ENCODE measurements around the gene CDK5R1.
"Not testable (repeated sequence)": the region's sequence is repeated elsewhere in the genome, so short reads cannot be mapped to it uniquely, and the experiment has no call there.

CDK5R1 gene

DNA sequence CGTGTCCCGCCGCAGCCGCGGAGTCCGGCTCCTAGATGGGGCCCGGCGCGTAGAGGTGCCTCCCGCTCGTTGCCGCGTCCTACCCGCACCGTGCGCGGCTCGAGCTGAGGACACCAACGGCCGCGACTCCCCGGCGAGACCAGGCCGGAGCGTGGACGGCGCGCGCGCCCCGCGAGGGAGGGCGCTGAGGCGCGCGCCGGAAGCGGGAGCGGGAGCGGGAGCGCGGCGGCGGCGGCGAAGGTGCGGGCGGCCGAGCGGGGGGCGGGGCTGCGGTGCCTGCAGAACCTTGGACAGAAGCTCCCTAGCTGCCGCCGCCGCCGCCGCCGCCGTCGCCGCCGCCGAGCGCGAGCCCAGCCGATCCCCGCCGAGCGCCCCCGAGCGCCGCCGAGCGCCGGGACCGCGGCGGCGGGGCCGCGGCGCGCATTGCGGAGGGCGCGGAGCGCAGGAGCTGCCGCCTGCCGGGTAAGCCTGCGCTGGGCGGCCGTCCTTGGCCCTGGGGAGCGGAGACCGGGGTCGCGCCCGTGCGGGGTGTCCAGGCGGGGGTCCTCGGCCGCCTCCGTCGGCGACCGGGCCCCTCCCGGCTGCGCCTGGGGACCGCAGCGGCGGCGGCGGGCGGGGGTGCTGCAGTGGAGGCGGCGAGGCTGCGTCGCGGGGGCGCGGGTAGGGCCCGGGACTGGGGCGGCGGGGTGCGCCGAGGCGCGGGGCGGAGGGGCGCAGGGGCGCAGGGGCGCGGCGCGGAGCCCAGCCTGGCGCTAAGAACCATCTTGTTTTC lies at the start of gene CDK5R1:
Gene CDK5R1 (plus strand): TSS at position 293 of the 772 bp plus-strand sequence. CDS start 628 bp downstream, outside the sequence.
- peak; percentile 78 for DNase-seq

GRCh38 chr17:32440722-32441121 lies 46.1 kb upstream of the CDK5R1 start:
- peak; percentile 11 for DNase-seq

DNA sequence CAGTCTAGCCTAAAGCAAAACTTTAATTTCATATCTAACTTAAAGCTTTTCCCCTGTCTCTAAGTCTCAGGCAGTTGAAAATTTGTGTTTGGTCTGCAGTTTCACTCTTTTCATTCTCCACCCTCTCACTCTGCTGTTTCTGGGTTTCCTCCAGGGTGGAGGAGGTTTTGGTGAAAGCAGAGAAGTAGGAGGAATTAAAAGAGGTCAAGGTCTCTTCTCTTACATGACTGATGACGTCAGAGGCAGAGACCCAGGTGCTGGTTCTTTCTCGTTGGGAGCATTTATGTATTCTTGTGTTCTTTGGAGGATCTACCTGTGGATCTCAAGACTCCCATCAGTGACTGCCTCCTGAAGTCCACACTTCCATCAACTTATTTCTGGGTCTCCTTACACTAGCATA lies 44.9 kb upstream of the CDK5R1 start:
- no peak for DNase-seq

GRCh38 chr17:32443827-32444300 lies 42.9 kb upstream of the CDK5R1 start:
- DNase-seq: no peak

GRCh38 chr17:32444301-32445073 lies 42.3 kb upstream of the CDK5R1 start, which contains the start of gene PSMD11:
PSMD11 (plus strand) TSS chr17:32444510; CDS start chr17:32444524, 14 bp downstream.
- peak; percentile 98 for DNase-seq

DNA sequence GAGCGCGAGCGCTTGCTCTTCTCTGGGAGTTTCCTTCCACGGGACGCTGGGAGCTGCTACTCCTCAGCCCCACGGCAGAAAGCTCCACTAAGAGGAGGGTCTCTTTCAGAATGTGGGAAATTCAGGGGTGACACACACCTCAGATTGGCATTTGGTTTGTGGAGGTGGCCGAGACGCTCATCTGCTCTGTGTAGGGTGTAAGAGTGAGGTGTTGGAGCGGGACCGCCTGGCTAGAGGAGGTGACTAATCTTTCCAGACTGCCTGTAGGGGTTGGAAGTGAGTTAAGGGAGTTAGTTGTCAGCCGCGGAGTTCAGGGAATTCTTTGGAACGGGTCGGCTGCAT lies 41.7 kb upstream of the CDK5R1 start:
- peak; percentile 65 for DNase-seq

DNA sequence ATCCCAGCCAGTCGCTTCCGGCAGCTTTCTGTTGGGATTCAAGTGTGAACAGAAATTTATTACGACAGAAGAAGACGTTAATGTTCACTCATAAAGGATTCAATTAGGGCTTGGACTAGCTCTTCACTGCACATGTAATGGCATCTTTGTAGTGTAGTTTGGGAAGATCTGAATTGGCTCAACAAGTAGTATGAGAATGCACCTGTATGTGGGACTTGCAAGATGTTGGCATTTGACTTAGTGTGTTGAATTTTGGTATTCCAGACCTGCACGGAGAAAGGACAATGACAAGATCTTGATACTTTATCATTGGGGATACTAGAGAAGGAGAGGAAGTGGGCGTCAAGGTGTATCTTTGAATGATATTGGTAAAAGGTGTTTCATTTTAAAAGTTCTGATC lies 41.3 kb upstream of the CDK5R1 start:
- peak; percentile 13 for DNase-seq

- DNase-seq: peak; percentile 48
Measured at GRCh38 chr17:32445971-32446370, 40.8 kb upstream of the CDK5R1 start.

DNA sequence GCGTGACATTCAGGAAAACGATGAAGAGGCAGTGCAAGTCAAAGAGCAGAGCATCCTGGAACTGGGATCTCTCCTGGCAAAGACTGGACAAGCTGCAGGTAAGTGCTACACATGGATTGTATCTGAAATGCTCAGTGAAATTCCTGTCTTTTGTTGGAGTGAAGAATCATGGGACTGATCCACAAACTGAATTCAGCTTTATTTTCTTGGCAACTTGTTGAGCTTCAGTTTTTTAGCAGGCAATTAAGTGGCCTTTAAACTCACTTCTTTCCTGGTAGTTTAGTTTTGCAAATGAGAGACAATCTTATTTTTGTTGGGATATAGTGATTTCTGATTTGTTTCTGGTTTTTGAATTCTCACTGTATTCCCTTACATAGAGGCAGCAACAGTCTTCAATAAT lies 39.8 kb upstream of the CDK5R1 start:
- no peak for DNase-seq

DNA sequence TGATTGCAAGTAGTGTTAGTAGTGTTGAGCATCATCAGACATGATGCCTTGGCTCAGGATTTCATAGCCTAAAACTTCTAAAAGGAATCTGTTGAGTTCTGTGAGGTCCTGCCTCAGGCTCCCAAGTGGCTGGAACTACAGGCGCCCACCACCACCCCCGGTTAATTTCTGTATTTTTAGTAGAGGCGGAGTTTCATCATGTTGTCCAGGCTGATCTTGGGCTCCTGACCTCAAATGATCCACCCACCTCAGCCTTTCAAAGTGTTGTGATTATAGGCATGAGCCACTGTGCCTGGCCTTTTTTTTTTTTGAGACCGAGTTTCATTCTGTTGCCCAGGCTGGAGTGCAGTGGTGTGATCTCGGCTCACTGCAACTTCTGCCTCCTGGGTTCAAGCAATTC lies 36.8 kb upstream of the CDK5R1 start:
- no peak for DNase-seq

DNA sequence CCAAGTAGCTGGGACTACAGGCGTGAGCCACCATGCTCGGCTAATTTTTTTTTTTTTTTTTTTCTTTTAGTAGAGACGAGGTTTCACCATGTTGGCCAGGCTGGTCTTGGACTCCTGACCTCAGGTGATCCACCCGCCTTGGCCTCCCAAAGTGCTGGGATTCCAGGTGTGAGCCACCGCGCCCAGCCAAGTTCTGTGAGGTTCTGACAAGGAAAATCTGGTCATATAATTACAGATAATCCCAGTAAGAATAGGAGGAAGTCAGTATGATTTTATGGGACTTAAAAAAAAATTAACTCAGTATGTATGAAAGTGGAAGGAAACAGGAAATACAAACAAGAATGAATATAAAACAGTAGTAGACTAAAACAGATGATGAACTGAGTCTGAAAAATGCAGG lies 36.4 kb upstream of the CDK5R1 start:
- DNase-seq: not testable (repeated sequence)

- DNase-seq: no peak
Measured at GRCh38 chr17:32451879-32452278, 34.9 kb upstream of the CDK5R1 start.

GRCh38 chr17:32452281-32452680 lies 34.5 kb upstream of the CDK5R1 start:
- DNase-seq: no peak

- no peak for DNase-seq
Measured at GRCh38 chr17:32453370-32453769, 33.4 kb upstream of the CDK5R1 start.

DNA sequence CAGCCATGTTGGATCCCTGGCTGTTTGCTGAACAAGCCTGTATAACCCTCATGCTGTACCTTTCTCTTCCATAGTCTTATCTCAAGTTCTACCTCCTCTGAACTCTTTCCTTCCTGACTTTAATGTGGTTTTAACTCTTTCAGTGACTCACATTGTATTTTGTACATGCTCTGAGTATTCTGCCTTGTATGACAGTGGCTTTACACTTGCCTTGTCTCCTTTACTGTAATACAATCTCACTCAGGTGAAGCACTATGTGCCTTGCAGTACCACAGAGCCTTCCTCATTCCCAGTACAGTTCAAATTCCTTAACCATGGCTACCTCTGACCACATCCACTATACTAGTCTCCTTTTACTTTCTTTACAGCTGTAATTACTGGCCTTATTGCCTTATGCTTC lies 28.4 kb upstream of the CDK5R1 start:
- no peak for DNase-seq

DNA sequence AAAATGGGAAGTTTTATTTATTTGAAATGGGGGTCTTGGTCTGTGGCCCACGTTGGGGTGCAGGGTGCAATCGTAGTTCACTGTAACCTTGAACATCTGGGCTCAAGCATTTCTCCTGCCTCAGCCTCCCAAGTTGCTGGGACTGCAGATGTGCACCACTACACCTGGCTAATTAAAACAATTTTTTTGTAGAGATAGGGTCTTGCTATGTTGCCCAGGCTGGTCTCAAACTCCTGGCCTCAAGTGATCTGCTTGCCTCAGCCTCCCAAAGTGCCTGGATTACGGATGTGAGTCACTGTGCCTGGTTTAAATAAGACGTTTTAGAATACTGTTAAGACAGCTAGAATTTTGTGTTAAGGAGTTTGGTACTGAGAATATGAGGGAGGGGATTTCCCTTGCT lies 26.7 kb upstream of the CDK5R1 start:
- no peak for DNase-seq

DNA sequence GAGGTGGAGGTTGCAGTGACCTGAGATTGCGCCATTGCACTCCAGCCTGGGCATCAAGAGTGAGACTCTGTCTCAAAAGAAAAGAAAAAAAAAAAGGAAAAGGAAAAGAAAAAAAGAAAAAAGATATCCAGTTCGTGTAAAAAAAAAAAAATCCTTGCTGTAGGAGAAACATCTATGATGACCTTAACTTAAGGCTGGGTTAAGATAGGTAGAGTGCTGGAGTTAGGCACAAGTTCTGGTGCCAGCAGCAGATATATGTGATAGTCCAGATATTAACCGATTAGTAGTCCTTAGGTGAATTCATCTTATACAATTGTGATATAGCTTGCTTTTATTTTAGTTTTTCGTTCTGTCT lies 25.3 kb upstream of the CDK5R1 start:
- DNase-seq: no peak

DNA sequence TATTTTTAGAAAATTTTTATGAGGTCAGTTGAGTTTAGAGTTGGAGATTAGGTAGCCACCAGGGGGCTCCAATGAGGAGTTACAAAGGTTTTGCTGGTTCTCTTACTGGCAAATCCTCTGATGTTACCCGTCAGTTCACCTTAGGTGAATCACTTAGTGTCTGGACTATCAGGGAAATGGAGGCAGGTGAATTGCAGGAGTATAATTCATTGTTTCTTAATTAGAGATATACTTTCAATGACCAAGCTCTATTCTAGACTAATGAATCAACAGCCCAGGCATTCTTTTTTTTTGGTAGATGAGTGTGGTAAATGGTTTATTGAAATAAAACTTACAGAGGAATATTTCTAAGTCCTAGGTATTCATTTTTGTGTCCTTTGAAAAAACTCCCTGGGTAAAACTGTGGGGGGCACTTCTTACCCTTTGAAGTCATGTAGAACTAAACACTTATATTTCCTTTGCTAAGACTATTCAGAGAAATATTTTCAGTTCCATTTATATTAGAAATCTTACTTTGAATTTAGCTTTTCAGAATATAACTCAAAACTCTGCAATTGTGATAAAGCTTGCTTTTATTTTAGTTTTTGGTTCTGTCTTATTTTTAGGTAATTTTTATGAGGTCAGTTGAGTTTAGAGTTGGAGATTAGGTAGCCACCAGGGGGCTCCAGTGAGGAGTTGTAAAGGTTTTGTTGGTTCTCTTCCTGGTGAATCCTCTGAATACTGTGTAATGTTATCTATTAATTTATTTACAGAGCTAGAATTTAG lies 24.8 kb upstream of the CDK5R1 start:
- peak; percentile 91 for DNase-seq

DNA sequence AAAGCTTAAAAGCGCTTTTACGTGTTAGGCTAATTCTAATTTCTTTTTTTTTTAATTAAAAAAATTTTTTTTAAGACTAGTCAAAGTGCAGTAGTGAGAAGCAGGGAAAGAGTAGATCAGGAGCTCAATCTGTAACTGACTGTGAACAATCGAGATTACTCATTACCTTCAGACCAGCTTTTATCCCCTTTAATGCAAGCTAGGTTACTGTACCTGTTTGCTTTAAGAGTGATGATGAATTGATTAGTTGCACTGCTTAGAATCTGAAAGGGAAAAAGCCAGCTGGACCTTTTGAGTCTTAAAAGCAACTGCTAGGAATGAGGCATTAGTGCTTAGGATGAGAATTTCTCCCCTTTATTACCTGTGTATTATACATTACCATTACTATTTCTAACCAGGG lies 23.5 kb upstream of the CDK5R1 start:
- no peak for DNase-seq

- no peak for DNase-seq
Measured at GRCh38 chr17:32464374-32464773, 22.4 kb upstream of the CDK5R1 start.

DNA sequence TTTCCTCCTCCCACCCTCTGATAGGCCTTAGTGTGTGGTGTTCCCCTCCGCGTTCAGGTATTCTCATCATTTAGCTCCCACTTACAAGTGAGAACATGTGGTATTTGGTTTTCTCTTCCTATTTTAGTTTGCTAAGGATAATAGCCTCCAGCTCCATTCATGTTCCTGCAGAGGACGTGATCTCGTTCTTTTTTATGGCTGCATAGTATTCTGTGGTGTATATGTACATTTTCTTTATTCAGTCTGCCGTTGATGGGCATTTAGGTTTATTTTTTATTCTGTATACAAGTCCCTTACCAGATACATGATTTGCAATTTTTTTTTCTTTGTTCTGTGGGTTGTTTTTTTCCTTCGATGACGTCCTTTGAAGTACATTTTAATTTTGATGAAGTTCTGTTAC lies 18.8 kb upstream of the CDK5R1 start:
- no peak for DNase-seq

GRCh38 chr17:32470405-32471167 lies 16.2 kb upstream of the CDK5R1 start:
- no peak for DNase-seq

GRCh38 chr17:32471652-32472051 lies 15.1 kb upstream of the CDK5R1 start:
- DNase-seq: no peak
